GM12864 (cell line): ENCODE results near the gene UNC5C.

Source experiments
- DNase-seq: peaks from one replicate; pipeline ENCODE4 v3.0.0-alpha.2; 2011; ENCODE audit warnings: low read depth
- H3K4me3 ChIP-seq: 2 replicates; pipeline ENCODE4 v1.5.1; 2011; ENCODE audit warnings: mild to moderate bottlenecking, low read depth, low read length, control low read depth
- CTCF ChIP-seq: IDR thresholded peaks from 2 replicates; pipeline ENCODE4 v1.5.1; 2011; ENCODE audit warnings: low read depth, mild to moderate bottlenecking, moderate library complexity, low read length, control low read depth, inconsistent platforms; ENCODE audit errors: missing control alignments

UNC5C gene

GRCh38 chr4:95548738-95549245, at the start of gene UNC5C:
TSS of gene UNC5C (minus strand) at chr4:95548973.
- no peak for TF ChIP-seq CTCF
- no peak for DNase-seq
- peak within 1 kb of the TSS; percentile 60 for H3K4me3 ChIP-seq

- DNase-seq, result no peak
- TF ChIP-seq CTCF, result no peak
- no peak overlapping the region for H3K4me3 ChIP-seq
Measured at GRCh38 chr4:95596676-95597075, 47.9 kb upstream of the UNC5C start.

- no peak for TF ChIP-seq CTCF
- DNase-seq, result no peak
- no peak overlapping the region for H3K4me3 ChIP-seq
Measured at GRCh38 chr4:95594629-95595028, 45.9 kb upstream of the UNC5C start.

- TF ChIP-seq CTCF, result no peak
- no peak for DNase-seq
- H3K4me3 ChIP-seq, result no peak overlapping the region
Measured at GRCh38 chr4:95594013-95594412, 45.2 kb upstream of the UNC5C start.

- no peak for TF ChIP-seq CTCF
- DNase-seq, result no peak
- H3K4me3 ChIP-seq, result no peak overlapping the region
Measured at GRCh38 chr4:95591278-95591677, 42.5 kb upstream of the UNC5C start.

DNA sequence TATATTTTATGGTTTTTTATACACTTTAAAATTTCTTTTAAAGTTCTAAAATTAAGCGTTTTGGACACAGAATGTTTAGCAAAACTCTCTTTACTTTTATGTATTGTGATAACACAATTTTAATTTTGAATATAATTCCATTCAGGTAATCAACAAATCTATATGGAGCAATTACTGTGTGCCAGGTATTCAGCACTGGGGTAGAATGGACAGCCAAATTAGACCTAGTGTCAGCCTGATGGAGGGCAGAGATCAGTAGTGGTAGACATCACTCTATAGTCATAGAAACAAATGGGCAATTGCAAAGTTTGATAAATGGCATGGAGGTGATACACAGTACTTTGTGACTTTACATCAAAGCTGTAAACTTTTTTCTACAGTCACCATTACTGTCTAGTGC, 41.8 kb upstream of the UNC5C start:
- H3K4me3 ChIP-seq, result no peak overlapping the region
- TF ChIP-seq CTCF, result no peak
- no peak for DNase-seq

DNA sequence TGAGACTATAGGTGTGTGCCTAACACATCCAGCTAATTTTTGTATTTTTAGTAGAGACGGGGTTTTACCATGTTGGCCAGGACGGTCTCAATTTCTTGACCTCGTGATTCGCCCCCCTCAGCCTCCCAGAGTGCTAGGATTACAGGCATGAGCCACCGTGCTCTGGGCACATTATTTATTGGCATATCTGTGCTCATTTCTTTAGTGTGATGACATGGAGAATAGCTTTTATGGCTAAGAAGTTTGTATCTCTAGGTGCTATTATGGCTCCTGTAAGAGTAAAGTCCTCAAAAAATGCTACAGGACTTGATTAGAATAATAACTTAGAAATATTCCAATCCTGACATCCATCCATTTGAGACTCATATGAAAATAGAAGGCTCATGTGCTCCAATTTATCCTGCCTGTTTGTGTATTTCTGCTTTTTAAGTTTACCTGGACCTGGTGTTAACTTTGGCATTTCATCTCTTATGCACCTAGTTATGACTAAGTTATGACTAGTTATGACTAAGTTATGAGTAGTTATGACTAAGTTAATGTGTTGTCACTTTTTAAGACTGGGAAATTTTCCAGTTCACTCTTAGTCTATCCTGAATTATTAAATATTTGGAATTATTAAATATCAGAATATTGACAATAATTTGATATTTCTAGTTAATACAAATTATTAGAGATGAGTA, 36.4 kb upstream of the UNC5C start:
- no peak overlapping the region for H3K4me3 ChIP-seq
- no peak for TF ChIP-seq CTCF
- DNase-seq, result no peak
